Measurements from ENCODE around the gene PAK5. TPM values are rescaled to one million over a fixed set of nuclear protein-coding genes. Genes with fewer than 3 reads are reported as not detected.

PAK5 gene
- total RNA-seq, 6 experiments from 2014 or later, result not detected

DNA sequence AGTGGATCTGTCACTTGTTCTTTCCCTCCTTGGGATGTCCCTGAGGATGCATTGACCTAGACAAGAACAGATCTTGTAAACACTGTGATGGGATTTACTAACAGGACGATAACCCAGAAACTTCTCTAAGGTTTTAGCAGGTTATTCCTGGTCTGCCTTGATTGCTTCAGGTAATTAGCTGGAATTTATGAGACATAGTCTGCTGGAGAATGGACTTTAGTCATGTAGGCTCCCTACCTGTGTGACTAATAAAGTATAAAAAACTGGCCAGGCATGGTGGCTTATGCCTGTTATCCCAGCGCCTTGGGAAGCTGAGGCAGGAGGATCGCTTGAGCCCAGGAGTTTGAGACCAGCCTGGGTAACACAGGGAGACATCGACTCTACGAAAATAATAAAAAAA, 96.1 kb downstream of the PAK5 start:
- no peak overlapping the region for H3K27ac Mint-ChIP-seq
- peaks cover 23% of the 10 kb centered on the region for H3K9me3 Mint-ChIP-seq
- TF ChIP-seq, protein P1, sequence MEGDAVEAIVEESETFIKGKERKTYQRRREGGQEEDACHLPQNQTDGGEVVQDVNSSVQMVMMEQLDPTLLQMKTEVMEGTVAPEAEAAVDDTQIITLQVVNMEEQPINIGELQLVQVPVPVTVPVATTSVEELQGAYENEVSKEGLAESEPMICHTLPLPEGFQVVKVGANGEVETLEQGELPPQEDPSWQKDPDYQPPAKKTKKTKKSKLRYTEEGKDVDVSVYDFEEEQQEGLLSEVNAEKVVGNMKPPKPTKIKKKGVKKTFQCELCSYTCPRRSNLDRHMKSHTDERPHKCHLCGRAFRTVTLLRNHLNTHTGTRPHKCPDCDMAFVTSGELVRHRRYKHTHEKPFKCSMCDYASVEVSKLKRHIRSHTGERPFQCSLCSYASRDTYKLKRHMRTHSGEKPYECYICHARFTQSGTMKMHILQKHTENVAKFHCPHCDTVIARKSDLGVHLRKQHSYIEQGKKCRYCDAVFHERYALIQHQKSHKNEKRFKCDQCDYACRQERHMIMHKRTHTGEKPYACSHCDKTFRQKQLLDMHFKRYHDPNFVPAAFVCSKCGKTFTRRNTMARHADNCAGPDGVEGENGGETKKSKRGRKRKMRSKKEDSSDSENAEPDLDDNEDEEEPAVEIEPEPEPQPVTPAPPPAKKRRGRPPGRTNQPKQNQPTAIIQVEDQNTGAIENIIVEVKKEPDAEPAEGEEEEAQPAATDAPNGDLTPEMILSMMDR (IDR thresholded peaks at IDR 0.05), result no peak
- H3K4me1 Mint-ChIP-seq (ENCODE audit: low read depth), result no peaks in the 10 kb centered on the region
- no peak for DNase-seq
- no peaks in the 10 kb centered on the region for H3K27me3 Mint-ChIP-seq (ENCODE audit: insufficient read depth)
- no peaks in the 10 kb centered on the region for H3K36me3 Mint-ChIP-seq (ENCODE audit: low read depth)
- no peak overlapping the region for H3K4me3 Mint-ChIP-seq

DNA sequence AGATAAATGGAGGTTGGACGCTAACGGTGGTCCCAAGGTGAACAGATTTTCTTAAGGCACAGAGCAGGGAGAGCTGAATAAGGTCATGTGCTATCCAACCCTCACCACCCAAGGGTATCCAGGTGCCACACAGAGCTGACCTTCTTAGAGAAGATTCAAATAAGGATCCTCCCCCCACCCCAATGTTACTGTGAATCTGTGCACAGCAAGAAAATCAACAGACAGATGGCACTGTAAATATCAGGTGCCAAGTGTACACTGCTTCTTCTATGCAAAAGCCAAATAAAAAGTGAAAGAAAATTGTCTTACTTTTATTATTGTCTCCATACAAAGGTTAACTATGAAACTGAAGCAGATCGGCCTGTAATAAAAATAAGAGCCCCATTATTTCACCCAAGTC, 96.9 kb downstream of the PAK5 start:
- H3K9me3 Mint-ChIP-seq, result peaks cover 23% of the 10 kb centered on the region
- no peak for DNase-seq
- H3K4me3 Mint-ChIP-seq, result no peak overlapping the region
- TF ChIP-seq, protein P1 (IDR thresholded peaks at IDR 0.05), result no peak
- no peaks in the 10 kb centered on the region for H3K27me3 Mint-ChIP-seq (ENCODE audit: insufficient read depth)
- H3K27ac Mint-ChIP-seq, result no peak overlapping the region
- no peaks in the 10 kb centered on the region for H3K36me3 Mint-ChIP-seq (ENCODE audit: low read depth)
- H3K4me1 Mint-ChIP-seq (ENCODE audit: low read depth), result no peaks in the 10 kb centered on the region

DNA sequence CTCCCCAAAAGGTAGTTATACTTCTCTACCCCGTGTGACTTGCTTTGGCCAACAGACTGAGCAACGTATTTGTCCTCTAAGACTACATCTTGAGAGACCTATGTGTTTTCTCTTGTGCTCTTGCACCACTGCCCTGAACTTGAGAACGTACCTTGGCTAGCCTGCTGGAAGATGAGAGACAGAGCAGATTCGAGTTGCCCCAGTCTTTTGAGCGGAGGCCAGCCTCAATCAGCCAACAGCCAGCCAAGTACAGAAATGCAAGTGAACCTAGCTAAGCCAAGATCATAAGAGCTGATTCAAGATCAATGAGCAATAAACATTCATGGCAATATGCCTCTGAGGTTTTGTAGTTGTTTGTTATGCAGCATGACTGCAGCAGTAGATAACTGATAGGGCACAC, 98.4 kb downstream of the PAK5 start:
- no peak overlapping the region for H3K27ac Mint-ChIP-seq
- no peak for DNase-seq
- peaks cover 24% of the 10 kb centered on the region for H3K9me3 Mint-ChIP-seq
- H3K4me3 Mint-ChIP-seq, result no peak overlapping the region
- TF ChIP-seq, protein P1 (IDR thresholded peaks at IDR 0.05), result no peak
- no peaks in the 10 kb centered on the region for H3K4me1 Mint-ChIP-seq (ENCODE audit: low read depth)
- no peaks in the 10 kb centered on the region for H3K36me3 Mint-ChIP-seq (ENCODE audit: low read depth)
- no peaks in the 10 kb centered on the region for H3K27me3 Mint-ChIP-seq (ENCODE audit: insufficient read depth)

DNA sequence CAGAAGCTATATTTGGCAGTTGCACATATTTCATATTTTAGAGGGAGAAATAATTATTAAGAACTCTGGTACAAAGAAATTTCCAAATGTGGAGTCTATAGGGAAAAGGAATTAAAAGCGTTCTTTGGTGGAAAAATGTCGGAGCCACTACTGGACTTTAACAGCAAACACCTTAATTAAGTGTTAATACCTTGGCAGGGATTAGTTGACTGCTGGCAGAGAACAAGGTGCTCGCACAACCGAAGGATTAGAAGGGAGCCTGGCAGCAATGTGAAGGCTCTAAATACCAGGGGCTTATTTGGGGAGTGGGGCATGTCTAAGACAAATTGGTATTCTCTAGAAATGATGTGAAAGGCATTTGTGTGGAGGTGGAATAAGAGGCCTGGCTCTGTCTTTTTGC, 98.9 kb downstream of the PAK5 start:
- TF ChIP-seq, protein P1 (IDR thresholded peaks at IDR 0.05), result no peak
- no peak overlapping the region for H3K4me3 Mint-ChIP-seq
- DNase-seq, result no peak
- no peaks in the 10 kb centered on the region for H3K4me1 Mint-ChIP-seq (ENCODE audit: low read depth)
- H3K36me3 Mint-ChIP-seq (ENCODE audit: low read depth), result no peaks in the 10 kb centered on the region
- peaks cover 29% of the 10 kb centered on the region for H3K9me3 Mint-ChIP-seq
- H3K27ac Mint-ChIP-seq, result no peak overlapping the region
- H3K27me3 Mint-ChIP-seq (ENCODE audit: insufficient read depth), result no peaks in the 10 kb centered on the region

DNA sequence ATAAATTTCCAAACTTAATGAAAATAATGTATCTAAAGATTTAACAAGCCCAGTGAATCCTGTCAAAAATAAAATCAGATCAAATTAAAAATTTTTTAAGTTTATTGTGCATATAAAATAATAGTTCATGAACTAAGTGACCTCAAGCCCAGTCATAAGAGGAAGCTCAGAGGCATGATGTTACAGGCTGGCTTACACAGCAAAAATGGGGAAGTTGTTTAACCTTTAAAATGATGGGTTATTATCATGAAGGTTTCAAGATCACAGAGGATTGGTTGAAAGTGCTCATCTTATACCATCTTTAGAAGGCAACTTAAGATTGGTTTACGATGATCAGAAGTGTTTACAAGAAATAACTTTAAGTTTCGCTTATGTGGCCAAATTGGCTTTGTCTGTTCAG, 102.5 kb downstream of the PAK5 start:
- no peak for DNase-seq
- TF ChIP-seq, protein P1 (IDR thresholded peaks at IDR 0.05), result no peak
- peaks cover 45% of the 10 kb centered on the region for H3K9me3 Mint-ChIP-seq

More for the DNA sequence above, 102.5 kb downstream of the PAK5 start:
- Mint-ChIP-seq H3K36me3 (ENCODE audit: low read depth) (no peaks in the 10 kb centered on the region), H3K4me1 (ENCODE audit: low read depth) (no peaks in the 10 kb centered on the region), H3K27ac (no peak overlapping the region), H3K4me3 (no peak overlapping the region), H3K27me3 (ENCODE audit: insufficient read depth) (no peaks in the 10 kb centered on the region)

All from HFFc6 (cell line).